GM21390 (cell line): Measurements from ENCODE around the gene ZNF792.
"Not testable (repeated sequence)": the region's sequence is repeated elsewhere in the genome, so short reads cannot be mapped to it uniquely, and the experiment has no call there.

Source experiments
- ATAC-seq: cut with Tn5 transposase; IDR thresholded peaks from one replicate; pipeline ENCODE4 v1.9.1; 2021; ENCODE audit not compliant: unreplicated experiment

The ZNF792 gene

GRCh38 chr19:34998777-34999497 lies 34.9 kb upstream of the ZNF792 start:
- no peak for ATAC-seq

GRCh38 chr19:34998224-34998623 lies 34.2 kb upstream of the ZNF792 start:
- not testable (repeated sequence) for ATAC-seq

- ATAC-seq, result no peak
These were observed 33.1 kb upstream of the ZNF792 start for GRCh38 chr19:34997071-34997617.

GRCh38 chr19:34995551-34995950 lies 31.5 kb upstream of the ZNF792 start:
- no peak for ATAC-seq

GRCh38 chr19:34994643-34995541 lies 30.9 kb upstream of the ZNF792 start:
- ATAC-seq, result no peak

- no peak for ATAC-seq
These were observed 30.2 kb upstream of the ZNF792 start for GRCh38 chr19:34994286-34994642.

GRCh38 chr19:34992582-34992981 lies 28.6 kb upstream of the ZNF792 start:
- ATAC-seq, result not testable (repeated sequence)

GRCh38 chr19:34991542-34992333 lies 27.7 kb upstream of the ZNF792 start:
- ATAC-seq, result no peak

GRCh38 chr19:34990578-34991192 lies 26.7 kb upstream of the ZNF792 start:
- no peak for ATAC-seq

- no peak for ATAC-seq
These were observed 25.3 kb upstream of the ZNF792 start for GRCh38 chr19:34989298-34989697.

- no peak for ATAC-seq
These were observed 24.1 kb upstream of the ZNF792 start for GRCh38 chr19:34988119-34988518.

- ATAC-seq, result no peak
These were observed 21.4 kb upstream of the ZNF792 start for GRCh38 chr19:34985249-34986022.

GRCh38 chr19:34984287-34984686 lies 20.3 kb upstream of the ZNF792 start:
- no peak for ATAC-seq

- no peak for ATAC-seq
These were observed 19.8 kb upstream of the ZNF792 start for GRCh38 chr19:34983786-34984185.

- no peak for ATAC-seq
These were observed 18.2 kb upstream of the ZNF792 start for GRCh38 chr19:34982275-34982674.

GRCh38 chr19:34979819-34980640 lies 16.0 kb upstream of the ZNF792 start:
- ATAC-seq, result no peak

GRCh38 chr19:34976611-34977010 lies 12.6 kb upstream of the ZNF792 start:
- ATAC-seq, result no peak

GRCh38 chr19:34975056-34975455 lies 11.0 kb upstream of the ZNF792 start:
- no peak for ATAC-seq

- no peak for ATAC-seq
These were observed 10.6 kb upstream of the ZNF792 start for GRCh38 chr19:34974646-34975045.
